ENCODE data around the gene GKN2. TPM values are rescaled to one million over a fixed set of nuclear protein-coding genes. Genes with fewer than 3 reads are reported as not detected.

The GKN2 gene
- total and polyA plus RNA-seq, 2 donors (not counting 1 experiment from before 2014, with no cell fraction given) = not detected

DNA sequence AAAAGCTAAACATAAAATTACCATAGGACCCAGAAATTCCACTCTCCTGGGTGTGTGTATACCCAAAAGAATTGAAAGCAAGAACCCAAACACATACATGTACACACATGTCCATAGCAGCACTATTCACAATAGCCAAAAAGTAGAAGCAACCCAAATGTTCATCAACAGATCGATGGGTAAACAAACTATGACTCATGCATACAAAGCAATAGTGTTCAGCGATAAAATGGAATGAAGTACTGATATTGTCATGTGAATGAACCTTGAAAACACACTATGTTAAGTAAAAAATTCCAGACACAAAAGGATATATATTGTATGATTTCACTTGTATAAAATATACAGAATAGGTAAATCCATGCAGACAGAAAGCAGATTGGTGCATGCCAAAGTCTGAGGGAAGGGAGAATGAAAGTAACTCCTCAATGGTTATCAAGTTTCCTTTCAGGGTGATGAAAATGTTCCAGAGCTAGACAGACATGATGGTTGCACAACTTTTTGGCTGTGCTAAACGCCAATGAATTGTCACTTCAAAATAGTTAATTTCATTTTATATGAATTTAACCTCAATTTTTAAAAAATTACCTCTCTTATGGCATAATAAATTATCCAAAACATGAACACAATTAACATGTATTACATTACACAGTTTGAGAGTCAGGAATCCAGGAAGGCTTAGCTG is 35.5 kb downstream of the GKN2 start:
- Histone ChIP-seq H3K27ac (ENCODE audit: insufficient read depth, low read length) (no peak overlapping the region), H3K4me2 (ENCODE audit: extremely low read depth, insufficient read depth, low read length) (no peak overlapping the region), H3K79me2 (ENCODE audit: control insufficient read depth, insufficient read depth, low read length) (no peaks in the 10 kb centered on the region), H4K20me1 (ENCODE audit: control insufficient read depth, extremely low read depth, insufficient read depth, low read length) (no peaks in the 10 kb centered on the region), H3K27me3 (ENCODE audit: control insufficient read depth, insufficient read depth, low read length) (no peaks in the 10 kb centered on the region), H3K9me3 (ENCODE audit: control insufficient read depth, insufficient read depth, low read depth, low read length) (no peaks in the 10 kb centered on the region), H3K9ac (ENCODE audit: insufficient read depth, low read length) (no peak overlapping the region), H3K36me3 (ENCODE audit: control insufficient read depth, insufficient read depth, low read length) (no peaks in the 10 kb centered on the region), H3K4me1 (ENCODE audit: control insufficient read depth, extremely low read depth, insufficient read depth, low read length) (no peaks in the 10 kb centered on the region), H2AFZ (ENCODE audit: low read length) (no peak overlapping the region), H3K4me3 (replicated peaks in 1 of 4; ENCODE audit: control extremely low read depth in 1 of 4, insufficient read depth in 1 of 4, low read depth in 3 of 4, low read length in 4 of 4) (no peak overlapping the region)
- no peak for DNase-seq (ENCODE audit: low read depth in 2 of 2)
- TF ChIP-seq, protein P1, sequence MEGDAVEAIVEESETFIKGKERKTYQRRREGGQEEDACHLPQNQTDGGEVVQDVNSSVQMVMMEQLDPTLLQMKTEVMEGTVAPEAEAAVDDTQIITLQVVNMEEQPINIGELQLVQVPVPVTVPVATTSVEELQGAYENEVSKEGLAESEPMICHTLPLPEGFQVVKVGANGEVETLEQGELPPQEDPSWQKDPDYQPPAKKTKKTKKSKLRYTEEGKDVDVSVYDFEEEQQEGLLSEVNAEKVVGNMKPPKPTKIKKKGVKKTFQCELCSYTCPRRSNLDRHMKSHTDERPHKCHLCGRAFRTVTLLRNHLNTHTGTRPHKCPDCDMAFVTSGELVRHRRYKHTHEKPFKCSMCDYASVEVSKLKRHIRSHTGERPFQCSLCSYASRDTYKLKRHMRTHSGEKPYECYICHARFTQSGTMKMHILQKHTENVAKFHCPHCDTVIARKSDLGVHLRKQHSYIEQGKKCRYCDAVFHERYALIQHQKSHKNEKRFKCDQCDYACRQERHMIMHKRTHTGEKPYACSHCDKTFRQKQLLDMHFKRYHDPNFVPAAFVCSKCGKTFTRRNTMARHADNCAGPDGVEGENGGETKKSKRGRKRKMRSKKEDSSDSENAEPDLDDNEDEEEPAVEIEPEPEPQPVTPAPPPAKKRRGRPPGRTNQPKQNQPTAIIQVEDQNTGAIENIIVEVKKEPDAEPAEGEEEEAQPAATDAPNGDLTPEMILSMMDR (conservative IDR thresholded peaks at IDR 0.05 in 1 of 2, IDR thresholded peaks at IDR 0.05 in 1 of 2; ENCODE audit: low read depth in 1 of 2, low read length in 2 of 2) = no peak
- TF ChIP-seq EZH2 (IDR thresholded peaks at IDR 0.05; ENCODE audit: low read length, missing control alignments) = no peak

DNA sequence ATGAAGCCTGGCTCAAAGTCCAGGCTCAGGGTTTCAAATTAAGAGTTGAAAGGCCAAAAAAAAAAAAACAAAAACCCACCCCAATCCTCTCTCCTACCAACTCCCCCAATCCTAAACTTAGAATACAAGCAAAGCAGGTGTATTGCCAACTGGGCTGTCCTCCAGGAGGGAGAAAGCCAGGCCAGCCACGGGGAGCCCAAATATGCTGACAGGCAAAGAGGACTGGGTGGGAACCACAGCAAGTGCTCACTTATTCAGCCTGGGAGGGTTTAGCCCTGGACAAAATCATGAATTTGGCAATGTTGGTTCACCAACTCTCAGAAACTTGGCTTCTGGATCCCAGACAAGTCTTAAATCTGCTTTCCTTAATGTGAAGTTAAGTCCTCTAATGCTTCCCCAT is 36.5 kb downstream of the GKN2 start:
- H3K27ac ChIP-seq (ENCODE audit: insufficient read depth, low read length) = no peak overlapping the region
- H4K20me1 ChIP-seq (ENCODE audit: control insufficient read depth, extremely low read depth, insufficient read depth, low read length) = no peaks in the 10 kb centered on the region
- TF ChIP-seq EZH2 (IDR thresholded peaks at IDR 0.05; ENCODE audit: low read length, missing control alignments) = no peak
- TF ChIP-seq, protein P1 (conservative IDR thresholded peaks at IDR 0.05 in 1 of 2, IDR thresholded peaks at IDR 0.05 in 1 of 2; ENCODE audit: low read depth in 1 of 2, low read length in 2 of 2) = no peak
- no peak overlapping the region for H3K4me2 ChIP-seq (ENCODE audit: extremely low read depth, insufficient read depth, low read length)
- no peaks in the 10 kb centered on the region for H3K4me1 ChIP-seq (ENCODE audit: control insufficient read depth, extremely low read depth, insufficient read depth, low read length)
- no peak overlapping the region for H2AFZ ChIP-seq (ENCODE audit: low read length)
- H3K9me3 ChIP-seq (ENCODE audit: control insufficient read depth, insufficient read depth, low read depth, low read length) = no peaks in the 10 kb centered on the region
- no peak overlapping the region for H3K9ac ChIP-seq (ENCODE audit: insufficient read depth, low read length)
- DNase-seq (ENCODE audit: low read depth in 2 of 2) = no peak
- H3K79me2 ChIP-seq (ENCODE audit: control insufficient read depth, insufficient read depth, low read length) = no peaks in the 10 kb centered on the region
- no peak overlapping the region for H3K4me3 ChIP-seq (replicated peaks in 1 of 4; ENCODE audit: control extremely low read depth in 1 of 4, insufficient read depth in 1 of 4, low read depth in 3 of 4, low read length in 4 of 4)
- no peaks in the 10 kb centered on the region for H3K27me3 ChIP-seq (ENCODE audit: control insufficient read depth, insufficient read depth, low read length)
- no peaks in the 10 kb centered on the region for H3K36me3 ChIP-seq (ENCODE audit: control insufficient read depth, insufficient read depth, low read length)

- Histone ChIP-seq H3K9ac (ENCODE audit: insufficient read depth, low read length) (no peak overlapping the region), H3K27ac (ENCODE audit: insufficient read depth, low read length) (no peak overlapping the region), H3K27me3 (ENCODE audit: control insufficient read depth, insufficient read depth, low read length) (no peaks in the 10 kb centered on the region), H3K4me1 (ENCODE audit: control insufficient read depth, extremely low read depth, insufficient read depth, low read length) (no peaks in the 10 kb centered on the region), H3K4me2 (ENCODE audit: extremely low read depth, insufficient read depth, low read length) (no peak overlapping the region), H3K79me2 (ENCODE audit: control insufficient read depth, insufficient read depth, low read length) (no peaks in the 10 kb centered on the region), H4K20me1 (ENCODE audit: control insufficient read depth, extremely low read depth, insufficient read depth, low read length) (no peaks in the 10 kb centered on the region), H3K4me3 (replicated peaks in 1 of 4; ENCODE audit: control extremely low read depth in 1 of 4, insufficient read depth in 1 of 4, low read depth in 3 of 4, low read length in 4 of 4) (no peak overlapping the region), H3K9me3 (ENCODE audit: control insufficient read depth, insufficient read depth, low read depth, low read length) (no peaks in the 10 kb centered on the region), H3K36me3 (ENCODE audit: control insufficient read depth, insufficient read depth, low read length) (no peaks in the 10 kb centered on the region), H2AFZ (ENCODE audit: low read length) (no peak overlapping the region)
- no peak for DNase-seq (ENCODE audit: low read depth in 2 of 2)
- TF ChIP-seq EZH2 (IDR thresholded peaks at IDR 0.05; ENCODE audit: low read length, missing control alignments) = no peak
- TF ChIP-seq, protein P1 (conservative IDR thresholded peaks at IDR 0.05 in 1 of 2, IDR thresholded peaks at IDR 0.05 in 1 of 2; ENCODE audit: low read depth in 1 of 2, low read length in 2 of 2) = no peak
Measured at GRCh38 chr2:68915393-68915792, 37.3 kb downstream of the GKN2 start.

Data from fibroblast of lung (primary cell).